NCI-H82 treated with DMSO at 0.1 percent for 48 hours (cell line): Measurements from ENCODE around the gene CMTR2.

Experiments used
- DNase-seq: peaks from one replicate; lab custom pipeline; 2025; ENCODE audit not compliant: unreplicated experiment; lab: John Stamatoyannopoulos, UW

The CMTR2 gene

DNA sequence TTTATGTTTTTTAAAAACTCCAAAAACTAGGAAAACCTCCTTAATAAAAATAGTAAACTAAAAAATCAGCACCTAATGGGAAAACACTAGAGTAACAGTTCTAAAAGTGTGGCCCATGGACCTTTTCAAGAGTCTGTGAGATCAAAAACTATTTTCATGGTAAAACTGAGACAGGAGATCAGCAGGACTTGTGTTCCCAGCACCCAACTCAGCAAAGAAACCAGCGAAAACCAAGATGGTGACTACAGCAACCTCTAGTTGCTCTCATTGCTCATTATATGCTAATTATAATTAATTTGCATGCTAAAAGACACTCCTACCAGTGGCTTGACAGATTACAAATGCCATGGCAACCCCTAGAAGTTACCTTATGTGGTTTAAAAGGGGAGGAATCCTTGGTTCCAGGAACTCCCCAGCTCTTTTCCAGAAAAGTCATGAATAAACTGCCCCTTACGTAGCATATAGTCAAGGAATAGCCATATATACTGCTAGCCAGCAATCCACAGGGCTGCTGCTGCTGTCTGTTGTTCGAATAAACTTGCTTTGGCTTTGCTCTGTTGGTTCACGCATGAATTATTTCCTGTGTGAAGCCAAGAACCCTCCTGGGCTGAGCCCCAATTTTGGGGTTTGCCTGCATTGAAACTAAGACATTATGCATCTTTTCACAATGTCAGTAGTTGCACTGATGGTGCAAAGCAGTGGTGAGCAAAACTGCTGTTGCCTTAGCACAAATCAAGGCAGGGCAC is 12.4 kb downstream of the CMTR2 start:
- no peak for DNase-seq

DNA sequence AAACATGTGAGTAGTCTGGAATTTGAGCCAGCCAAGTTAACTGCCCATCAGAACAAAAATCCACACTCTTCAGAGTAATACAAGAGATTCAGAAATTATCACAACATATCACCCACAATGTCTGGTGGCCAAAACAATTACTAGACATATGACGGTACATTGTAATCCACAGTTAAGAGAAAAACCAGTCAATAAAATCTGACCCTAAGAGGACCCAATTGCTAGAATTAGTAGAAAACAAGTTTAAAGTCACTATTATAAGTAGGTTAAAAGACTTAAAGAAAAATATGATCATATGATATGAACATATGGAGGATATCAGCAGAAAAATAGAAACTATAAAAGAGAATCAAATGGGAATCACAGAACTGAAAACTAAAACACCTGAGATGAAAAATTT is 15.8 kb downstream of the CMTR2 start:
- DNase-seq = no peak

DNA sequence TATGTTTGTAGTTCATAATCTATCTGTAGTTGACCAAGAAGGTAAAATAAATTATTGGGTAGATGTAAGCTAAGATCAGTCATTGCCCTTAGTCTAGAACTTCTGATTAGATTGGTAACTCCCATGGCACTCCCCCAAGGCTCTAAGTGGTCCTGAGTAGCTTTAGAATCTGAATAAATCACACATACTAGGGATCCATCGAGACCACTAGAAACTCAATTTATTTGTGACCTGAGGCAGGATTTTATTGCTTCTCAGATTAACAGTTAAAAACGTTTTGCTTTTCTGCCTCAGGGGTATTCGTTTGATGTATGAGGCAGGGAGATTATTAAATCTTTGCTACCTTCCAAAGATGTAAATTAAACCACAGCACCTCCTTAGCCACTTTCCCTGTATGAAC is 24.9 kb downstream of the CMTR2 start:
- no peak for DNase-seq

DNA sequence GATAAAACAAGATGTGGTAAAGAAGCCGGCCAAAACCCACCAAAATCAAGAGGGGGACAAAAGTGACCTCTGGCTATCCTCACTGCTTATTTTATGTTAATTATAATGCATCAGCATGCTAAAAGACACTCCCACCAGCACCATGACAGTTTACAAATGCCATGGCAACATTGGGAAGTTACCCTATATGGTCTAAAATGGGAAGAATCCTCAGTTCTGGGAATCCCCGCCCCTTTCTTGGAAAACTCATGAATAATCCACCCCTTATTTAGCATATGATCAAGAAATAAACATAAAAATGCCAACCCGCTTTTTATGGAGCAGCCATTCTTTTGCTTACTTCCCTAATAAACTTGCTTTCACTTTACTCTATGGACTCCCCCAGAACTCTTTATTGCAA is 25.6 kb downstream of the CMTR2 start:
- DNase-seq = no peak

DNA sequence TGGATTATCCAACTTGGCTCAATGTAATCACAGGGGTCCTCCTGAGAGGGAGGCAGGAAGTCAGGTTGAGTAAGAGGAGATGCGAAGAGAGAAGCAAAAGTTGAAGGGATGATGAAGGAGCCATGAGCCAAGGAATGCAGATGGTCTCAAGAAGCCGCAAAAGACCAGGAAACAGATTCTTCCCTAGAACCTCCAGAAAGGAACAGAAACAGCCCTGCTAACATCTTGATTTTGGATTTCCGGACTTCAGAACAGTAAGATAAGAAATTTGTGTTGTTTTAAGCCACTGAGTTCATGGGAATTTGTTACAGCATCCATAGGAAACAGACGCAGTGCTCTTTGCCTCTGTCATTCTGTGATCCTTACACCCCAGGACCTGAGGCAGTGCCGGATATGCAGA is 26.8 kb downstream of the CMTR2 start:
- DNase-seq = no peak

DNA sequence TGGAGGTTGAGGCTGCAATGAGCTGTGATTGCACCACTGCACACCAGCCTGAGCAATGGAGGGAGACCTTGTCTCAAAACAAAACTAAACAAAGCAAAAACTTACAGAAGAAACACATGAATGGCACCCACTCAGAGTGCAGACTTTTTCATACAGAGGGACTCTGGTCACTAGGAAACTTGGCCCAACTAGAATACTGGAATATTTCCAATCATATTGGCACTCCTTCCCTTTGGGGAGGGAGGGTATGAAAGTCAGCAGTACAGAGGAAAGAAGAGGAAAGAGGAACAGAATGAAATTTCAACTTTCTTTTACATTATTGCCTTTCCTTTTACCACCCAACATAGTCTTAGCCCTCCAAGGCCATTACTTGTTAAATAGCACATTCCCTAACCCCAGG is 28.2 kb downstream of the CMTR2 start:
- no peak for DNase-seq

DNA sequence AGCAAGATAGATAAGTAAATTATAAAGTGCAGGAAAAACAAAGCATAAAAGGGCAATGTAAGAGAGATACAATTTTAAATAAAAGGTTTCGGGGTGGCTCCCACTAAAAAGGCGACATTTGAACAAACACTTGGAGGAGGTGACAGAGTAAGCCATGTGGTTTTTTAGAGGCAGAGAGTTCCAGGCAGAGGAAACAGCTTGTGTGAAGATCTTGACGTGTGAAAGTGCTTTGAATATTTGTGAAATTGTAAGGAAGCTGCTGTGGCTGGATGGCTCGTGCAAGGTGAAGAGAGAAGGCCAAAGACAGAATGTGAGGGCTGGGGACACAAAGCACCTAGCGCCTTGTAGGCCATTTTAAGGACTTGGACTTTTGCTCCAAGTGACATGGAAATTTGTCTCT is 30.1 kb downstream of the CMTR2 start:
- no peak for DNase-seq

DNA sequence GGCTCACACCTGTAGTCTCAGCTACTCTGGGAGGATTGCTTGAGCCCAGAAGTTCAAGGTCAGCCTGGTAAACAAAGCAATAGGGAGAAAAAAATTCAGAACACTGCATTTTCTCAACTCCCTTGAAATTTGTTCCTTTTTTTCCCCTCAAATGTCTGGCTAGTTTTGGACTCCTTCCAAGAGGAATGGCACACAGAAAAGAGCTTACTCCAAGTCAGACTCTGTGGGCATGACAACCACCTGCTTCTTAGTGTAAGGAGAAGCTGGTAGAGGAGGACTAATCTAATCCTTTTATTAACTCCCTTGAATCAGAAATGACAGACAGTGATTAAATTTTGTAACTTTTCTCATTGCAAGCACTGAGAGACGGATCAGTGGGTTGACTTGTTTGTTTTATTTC is 30.8 kb downstream of the CMTR2 start:
- no peak for DNase-seq

DNA sequence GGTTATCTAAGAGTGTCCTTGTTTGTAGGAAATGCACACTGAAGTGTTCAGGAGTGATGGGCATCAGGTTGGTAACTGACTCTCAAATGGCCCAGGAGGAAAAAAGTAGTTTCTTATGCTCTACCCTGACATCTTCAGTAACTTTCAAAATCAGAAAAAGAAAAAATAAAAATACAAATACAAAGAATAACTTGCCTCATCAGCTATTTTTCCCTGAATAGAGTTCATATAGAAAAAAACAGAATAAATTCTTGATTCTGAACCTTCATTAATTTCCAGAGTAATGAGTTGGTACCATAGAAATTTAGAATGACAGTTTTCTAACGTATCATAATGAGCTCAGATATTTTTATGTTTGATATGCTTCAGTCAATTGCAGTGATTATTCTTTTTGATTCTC is 31.4 kb downstream of the CMTR2 start:
- DNase-seq = no peak

DNA sequence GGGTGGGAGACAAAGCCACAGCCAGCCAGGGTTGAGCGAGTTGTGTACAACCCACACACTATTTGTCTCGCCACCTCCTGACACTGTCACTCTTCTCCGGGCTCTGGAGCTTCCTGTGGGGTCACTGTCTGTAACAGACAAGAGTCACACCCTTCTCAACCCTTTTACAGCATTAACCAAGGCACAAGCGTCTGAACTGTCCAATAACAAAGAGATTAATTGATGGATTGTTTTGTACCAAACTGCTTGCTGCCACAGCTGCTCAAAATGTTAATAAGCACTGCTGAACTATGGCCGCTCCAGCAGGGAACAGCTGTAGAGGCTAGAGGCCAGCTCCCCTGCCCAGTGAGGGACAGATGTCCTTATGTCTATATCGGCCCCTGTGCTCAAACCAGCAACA is 33.5 kb downstream of the CMTR2 start:
- peak; percentile 65 for DNase-seq

DNA sequence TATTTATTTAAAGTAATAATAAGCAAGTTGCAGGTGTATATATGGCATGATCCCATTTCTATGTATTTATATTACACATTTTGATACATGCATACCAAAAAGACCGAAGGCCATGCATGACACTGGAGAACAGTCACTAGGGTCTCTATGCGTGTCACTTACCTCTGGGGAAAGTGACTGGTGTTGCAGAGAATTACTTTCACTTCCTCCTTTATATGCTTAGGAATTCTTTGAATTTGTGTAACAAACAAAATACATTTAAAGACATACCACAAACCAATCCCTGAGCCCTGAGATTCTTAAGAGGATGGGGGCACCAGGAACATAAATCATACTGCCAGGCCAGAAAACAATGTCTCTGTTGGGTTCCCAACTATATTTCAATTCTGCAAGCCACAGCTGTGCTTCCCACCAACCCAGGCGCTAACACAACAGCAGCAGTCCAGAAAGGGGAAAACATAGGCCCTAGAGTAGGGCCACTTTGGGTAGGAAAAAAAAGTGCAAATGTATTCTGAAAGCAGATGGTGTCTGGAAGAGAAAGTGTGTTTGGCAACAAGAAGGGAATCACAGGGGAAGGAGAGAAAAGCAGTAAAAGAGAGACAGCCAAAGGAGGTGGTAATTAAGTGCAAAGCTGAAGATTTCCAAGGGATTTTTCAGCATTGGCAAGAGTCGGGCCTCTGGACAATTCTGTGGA is 34.2 kb downstream of the CMTR2 start:
- peak; percentile 1 for DNase-seq

DNA sequence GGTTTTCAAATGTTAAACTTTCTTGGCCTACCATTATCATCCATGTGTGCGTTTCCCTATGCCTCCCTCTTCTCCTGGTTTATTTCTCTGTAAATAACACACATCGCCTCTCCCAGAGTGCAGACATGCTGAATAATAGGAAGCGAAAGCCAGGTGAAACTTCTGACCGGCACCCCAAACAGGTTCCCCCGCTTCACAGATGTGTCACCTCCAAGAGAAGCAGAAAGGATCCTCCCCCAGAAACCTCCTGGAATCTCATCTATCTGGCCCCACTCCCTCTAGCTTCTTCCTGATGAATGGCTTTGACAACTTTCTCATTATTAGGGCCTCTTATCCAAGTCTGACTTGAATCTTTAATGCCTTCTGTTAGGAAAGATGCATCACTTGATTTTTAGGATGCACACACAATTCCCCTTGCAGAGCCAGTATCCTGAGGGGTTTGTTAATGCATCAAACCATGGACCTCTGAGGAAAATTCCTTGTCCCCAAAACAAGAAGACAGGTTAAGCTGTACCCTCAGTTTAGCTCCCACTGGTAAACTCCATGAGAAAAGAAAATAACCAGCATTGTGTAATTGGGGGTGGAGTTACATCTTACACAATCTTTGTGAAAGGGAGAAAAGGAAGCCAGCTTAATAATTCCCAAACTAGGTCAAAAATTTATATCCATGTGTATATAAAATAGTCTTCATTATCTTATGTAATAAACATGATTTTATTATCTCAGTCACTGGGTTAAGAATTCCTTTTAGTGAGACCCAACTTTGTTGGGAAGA is 38.6 kb downstream of the CMTR2 start:
- no peak for DNase-seq

DNA sequence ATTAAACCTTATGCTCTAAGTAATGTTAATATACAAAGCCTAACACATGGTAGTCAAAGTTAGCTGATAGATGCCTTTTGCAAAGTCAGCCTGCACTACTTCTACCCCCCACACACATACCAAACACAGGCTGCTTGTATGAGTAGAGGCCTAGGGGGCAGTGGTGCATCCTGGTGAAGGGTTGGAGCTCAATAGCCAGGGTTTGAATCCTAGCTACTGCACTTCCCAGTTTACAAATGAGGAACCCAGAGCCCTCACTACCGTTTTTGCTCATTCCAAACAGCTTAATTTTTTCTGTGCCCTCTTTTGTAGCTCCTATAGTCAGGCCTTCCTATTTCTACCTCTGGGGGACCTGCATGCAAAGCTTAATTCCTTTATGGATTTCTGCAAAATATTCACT is 39.8 kb downstream of the CMTR2 start:
- DNase-seq = no peak

DNA sequence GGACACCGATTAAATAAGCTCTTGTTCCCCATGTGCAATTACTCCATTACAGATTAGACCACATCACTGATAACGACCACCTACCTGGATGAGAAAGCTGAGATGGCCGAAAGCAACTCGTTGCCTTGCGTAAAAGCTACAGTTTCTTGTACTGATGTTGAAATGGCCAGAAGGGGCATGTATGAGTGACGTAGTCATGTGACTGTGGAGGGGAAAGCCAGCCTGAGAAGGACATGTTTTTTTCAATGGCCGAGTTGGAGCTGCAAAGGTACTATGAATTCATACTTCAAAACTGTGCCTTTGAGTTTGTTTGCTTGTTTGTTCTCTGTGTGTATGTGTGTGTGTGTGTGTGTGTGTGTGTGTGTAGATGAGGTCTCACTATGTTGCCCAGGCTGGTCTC is 41.7 kb downstream of the CMTR2 start:
- DNase-seq = no peak

DNA sequence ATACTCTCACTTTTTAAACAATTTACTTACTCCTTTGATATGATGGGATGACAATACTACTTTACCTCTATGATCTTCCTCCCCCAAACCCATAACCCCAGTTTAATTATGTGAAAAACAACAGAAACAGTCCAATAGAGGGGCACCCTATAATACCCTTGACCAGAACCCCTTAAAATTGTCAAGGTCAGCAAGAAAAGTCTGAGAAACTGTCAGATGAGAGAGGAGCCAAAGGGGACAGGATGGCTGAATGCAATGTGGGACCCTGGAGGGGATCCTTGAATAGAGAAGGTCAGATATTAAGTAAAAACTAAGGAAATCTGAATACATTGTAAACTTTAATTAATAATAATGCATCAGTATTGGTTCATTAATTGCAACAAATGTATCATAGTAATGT is 42.9 kb downstream of the CMTR2 start:
- DNase-seq = no peak

DNA sequence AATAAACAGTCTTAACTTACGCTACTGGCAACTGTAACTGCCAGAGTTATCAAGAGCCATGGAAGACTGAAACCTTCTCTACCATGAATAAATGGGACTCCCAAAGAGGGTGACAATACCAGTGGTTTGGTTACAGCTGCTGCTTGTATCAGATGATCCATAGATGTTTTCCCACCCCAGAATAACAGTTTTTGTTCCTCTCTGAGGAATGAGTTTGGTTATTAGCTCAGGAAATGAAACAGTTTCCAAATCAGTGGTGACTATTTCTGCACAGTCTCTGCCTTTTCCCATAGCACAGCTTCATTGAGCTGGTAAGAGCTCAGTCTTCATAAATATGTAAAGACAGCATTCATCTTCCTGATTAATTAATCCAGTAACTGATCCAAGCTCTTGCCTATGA is 44.7 kb downstream of the CMTR2 start:
- DNase-seq = no peak

DNA sequence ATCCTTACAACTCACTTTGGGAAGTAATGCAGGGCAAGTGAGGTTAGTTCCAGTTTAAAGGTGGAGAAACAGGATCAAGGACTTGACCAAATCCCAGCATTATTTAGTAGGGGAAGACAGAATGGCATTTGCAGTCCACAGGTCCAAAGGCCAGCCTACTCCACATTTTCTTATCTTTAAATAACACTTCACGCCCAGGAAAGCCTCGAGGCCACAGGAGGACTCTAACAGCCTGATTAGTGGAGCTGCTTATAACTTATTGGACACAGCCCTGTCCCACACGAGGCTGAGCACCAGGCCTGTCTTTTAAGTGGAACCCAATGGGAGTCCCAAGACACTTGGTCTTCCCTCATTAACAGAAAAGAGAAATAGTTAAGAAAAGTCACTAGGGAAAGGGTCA is 46.6 kb downstream of the CMTR2 start:
- no peak for DNase-seq

DNA sequence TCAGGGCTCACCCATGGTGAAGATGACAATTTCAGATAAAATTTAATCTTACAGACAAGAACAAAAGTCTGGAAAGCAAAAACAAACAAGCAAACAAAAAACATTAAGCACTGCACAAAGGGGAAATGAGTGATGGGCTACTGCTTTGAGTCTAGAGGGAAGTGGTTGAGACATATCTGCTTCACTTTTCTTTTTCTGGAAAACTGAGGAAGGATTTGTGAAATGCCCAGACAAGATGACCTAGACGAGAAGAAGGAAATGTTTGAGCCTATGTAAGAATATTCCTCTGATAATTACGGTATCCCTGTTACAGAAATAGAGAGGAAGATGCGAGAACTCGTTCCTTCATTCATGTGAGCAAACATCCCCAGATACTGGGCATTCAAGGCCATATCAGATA is 47.2 kb downstream of the CMTR2 start:
- DNase-seq = no peak
